Spleen (tissue), 13 donors: ENCODE results near the gene PRKACA. TPM values are rescaled to one million over a fixed set of nuclear protein-coding genes. Genes with fewer than 3 reads are reported as not detected.
A peak's percentile ranks its signal among the peaks of the same experiment; 100 is the strongest.

ENCODE experiments used
- DNase-seq: peaks from one replicate; pipeline ENCODE4 v3.0.0-alpha.2; 2020
- H3K27ac ChIP-seq, 8 donors: fragments of 200-600 bp; sonication (generic) in 7 of 8; 1 replicate in 4 of 8; 2 replicates in 4 of 8; pipeline versions ENCODE4 v1.5.0 to v1.8.0; 2016 to 2021; ENCODE audit warnings: inconsistent platforms in 4 of 8, mild to moderate bottlenecking in 4 of 8, moderate library complexity in 1 of 8
- H3K27me3 ChIP-seq, 7 donors: fragments of 200-600 bp; sonication (generic) in 6 of 7; replicated peaks in 1 of 7; 1 replicate in 4 of 7; 2 replicates in 3 of 7; pipeline versions ENCODE4 v1.5.0 to v1.8.0; 2016 to 2021; ENCODE audit warnings: inconsistent platforms in 3 of 7, mild to moderate bottlenecking in 1 of 7
- H3K36me3 ChIP-seq, 6 donors: fragments of 200-600 bp; sonication (generic) in 5 of 6; 1 replicate in 4 of 6; 2 replicates in 2 of 6; pipeline versions ENCODE4 v1.5.0 to v1.8.0; 2016 to 2021; ENCODE audit warnings: inconsistent platforms in 2 of 6
- H3K4me1 ChIP-seq, 6 donors: fragments of 200-600 bp; sonication (generic) in 5 of 6; 1 replicate in 3 of 6; 2 replicates in 3 of 6; pipeline versions ENCODE4 v1.5.0 to v1.8.0; 2016 to 2021; ENCODE audit warnings: inconsistent platforms in 3 of 6
- H3K4me3 ChIP-seq, 8 donors: fragments of 200-600 bp; sonication (generic) in 7 of 8; 1 replicate in 4 of 8; 2 replicates in 4 of 8; pipeline versions ENCODE4 v1.5.0 to v1.8.0; 2016 to 2021; ENCODE audit warnings: inconsistent platforms in 4 of 8, mild to moderate bottlenecking in 4 of 8, moderate library complexity in 2 of 8
- H3K9me3 ChIP-seq, 8 donors: fragments of 200-600 bp; sonication (generic) in 7 of 8; 1 replicate in 4 of 8; 2 replicates in 4 of 8; pipeline versions ENCODE4 v1.5.0 to v1.8.0; 2016 to 2021; ENCODE audit warnings: inconsistent platforms in 4 of 8
- CTCF ChIP-seq, 11 experiments: fragments of 200-600 bp in 7 of 11; fragments of 450-650 bp in 4 of 11; sonication (generic) in 4 of 11; IDR thresholded peaks in 8 of 11; conservative IDR thresholded peaks in 3 of 11; 1 replicate in 7 of 11; 2 replicates in 4 of 11; pipeline versions ENCODE4 v1.4.0 to v1.8.0; 2016 to 2021; ENCODE audit warnings: antibody characterized with exemption in 11 of 11, inconsistent platforms in 4 of 11, mild to moderate bottlenecking in 1 of 11
- POLR2A ChIP-seq, 3 donors: fragments of 450-650 bp; IDR thresholded peaks; one replicate each; pipeline ENCODE4 v1.5.1; 2017; ENCODE audit warnings: antibody characterized with exemption in 3 of 3, mild to moderate bottlenecking in 1 of 3
- POLR2AphosphoS5 ChIP-seq, 3 donors: sonication (generic); formaldehyde crosslinking; IDR thresholded peaks; one replicate each; pipeline ENCODE4 v1.5.1; 2017; ENCODE audit warnings: antibody characterized with exemption in 3 of 3
- WGBS, 5 donors: extraction: QIAGEN DNeasy Blood & Tissue Kit in 3 of 5; methylation state at CpG; one replicate each; pipeline versions ENCODE4 v1.1.5 to v1.1.7; 2013 to 2018; 5-methylcytosine and 5-hydroxymethylcytosine counted together
- intact Hi-C: fragments of 100-400 bp; cut with DNase I; formaldehyde crosslinking; loops from one replicate; pipeline ENCODE4 v1.15.0; 2023; ENCODE audit warnings: low total_unique reads
- long read RNA-seq, 2 donors: transcript quantifications; one replicate each; lab custom pipeline, GENCODE V29; 2026
- polyA plus RNA-seq, 3 donors: library from polyadenylated mRNA; stranded (reverse); fragments of 200-250 nt; gene quantifications; one replicate each; pipeline ENCODE4 v1.2.1, GENCODE V29; 2013
- total RNA-seq, 7 donors: library from RNA; depleted of rRNA in 3 of 7; stranded (reverse); fragments of >200 nt in 3 of 7; fragmentation: NEBNext Ultra II Directional in 4 of 7; extraction: Animal tissue kit (Norgen Biotek cat#: 25700) in 4 of 7; gene quantifications; one replicate each; pipeline versions ENCODE4 v1.1.0 to v1.2.1, GENCODE V29; 2016 to 2021
- donor health status: healthy with polysubstance abuse.
- donor health status: DM: no; HTN: no; CAD: no; lungs with moderate emphysema.
- donor health status: DM: no; HTN: no; CAD: no.
- donor health status: Bipolar disorder and iron deficiency.
- donor health status: healthy.
- donor health status: DM: no; HTN: no; CAD: no.
- donor health status: DM: yes; HTN: yes; CAD: no.

PRKACA gene
- total RNA-seq = 100 to 1,000 TPM in 6 of 7 donors, 10 to 100 TPM in 1; 87.7 to 256 (median 132) TPM
- polyA plus RNA-seq = 10 to 100 TPM; 26.6 to 77.3 (median 31.4) TPM
- long read RNA-seq, donor 1, transcript PRKACA-201 (10 exons, 2,677 nt) = major isoform, 33 of 37 reads
- long read RNA-seq, donor 1, partial matches to known transcripts = 0 of 37 reads
- long read RNA-seq, donor 1, other reads (novel, unspliced or antisense) = 0 of 37 reads
- long read RNA-seq, donor 2, transcript PRKACA-201 (10 exons, 2,677 nt) = major isoform, 18 of 19 reads
- long read RNA-seq, donor 2, partial matches to known transcripts = 0 of 19 reads
- long read RNA-seq, donor 2, other reads (novel, unspliced or antisense) = 0 of 19 reads

GRCh38 chr19:14117668-14118164 lies at the start of gene PRKACA:
PRKACA (minus strand) TSS chr19:14117762; CDS start chr19:14117547, 215 bp downstream.
- peak; percentile 100 for DNase-seq
- intact Hi-C loops = no loop called here
- Histone ChIP-seq H3K9me3 (no peaks in the 10 kb centered on the region), H3K4me3 (peak within 1 kb of the TSS; percentile 71 to 95 (median 86)), H3K27me3 (no peaks in the 10 kb centered on the region), H3K36me3 (no peaks in the 10 kb centered on the region), H3K27ac (peak within 1 kb of the TSS; percentile 90 to 99 (median 96)), H3K4me1 (peaks cover 32 to 82% (median 67%) of the 10 kb centered on the region in 6 donors)
- 0 to 1% (median 1%) methylated on average over 16 to 67 of the region's 67 CpGs for WGBS, 5 donors
- TF ChIP-seq POLR2AphosphoS5 (IDR thresholded peaks at IDR 0.05) (peak; percentile 75 to 89 (median 84)), POLR2A (IDR thresholded peaks at IDR 0.05) (no peak), CTCF (IDR thresholded peaks at IDR 0.05 in 8 of 11, conservative IDR thresholded peaks at IDR 0.05 in 3 of 11) (peak in 2 of 11 experiments; percentile 32 to 38)

- H3K27ac ChIP-seq = peak overlapping the region in 5 of 8 donors; percentile 9 to 70 (median 60)
- peaks cover 10 to 30% (median 25%) of the 10 kb centered on the region in 6 donors for H3K4me1 ChIP-seq
- intact Hi-C loops = no loop called here
- no peak for TF ChIP-seq CTCF (IDR thresholded peaks at IDR 0.05 in 8 of 11, conservative IDR thresholded peaks at IDR 0.05 in 3 of 11)
- TF ChIP-seq POLR2AphosphoS5 (IDR thresholded peaks at IDR 0.05) = no peak
- TF ChIP-seq POLR2A (IDR thresholded peaks at IDR 0.05) = no peak
- WGBS, 5 donors = 12 to 22% (median 17%) methylated on average over 11 to 12 of the region's 12 CpGs
- H3K27me3 ChIP-seq = peaks cover 0 to 34% (median 0%) of the 10 kb centered on the region in 7 donors
- no peaks in the 10 kb centered on the region for H3K9me3 ChIP-seq
- H3K4me3 ChIP-seq = peak overlapping the region in 5 of 8 donors; percentile 6 to 51 (median 12)
- no peak for DNase-seq
- peaks cover 0 to 40% (median 6%) of the 10 kb centered on the region in 6 donors for H3K36me3 ChIP-seq
These were observed 49.5 kb upstream of the PRKACA start for GRCh38 chr19:14166999-14167575.

GRCh38 chr19:14165990-14166830 lies 48.6 kb upstream of the PRKACA start:
- no peak for DNase-seq
- Histone ChIP-seq H3K9me3 (no peaks in the 10 kb centered on the region), H3K27me3 (peaks cover 0 to 34% (median 0%) of the 10 kb centered on the region in 7 donors), H3K4me3 (peak overlapping the region in 3 of 8 donors; percentile 4 to 51 (median 19)), H3K4me1 (peaks cover 10 to 30% (median 25%) of the 10 kb centered on the region in 6 donors), H3K36me3 (peaks cover 0 to 32% (median 4%) of the 10 kb centered on the region in 6 donors), H3K27ac (peak overlapping the region in 3 of 8 donors; percentile 60 to 70 (median 65))
- TF ChIP-seq CTCF (IDR thresholded peaks at IDR 0.05 in 8 of 11, conservative IDR thresholded peaks at IDR 0.05 in 3 of 11) (peak in 1 of 11 experiments; percentile 6), POLR2AphosphoS5 (IDR thresholded peaks at IDR 0.05) (no peak)
- 38 to 48% (median 40%) methylated on average over 19 to 20 of the region's 20 CpGs for WGBS, 5 donors
- intact Hi-C loops = no loop called here
